Left ventricle myocardium inferior (tissue), 1 donor: ENCODE results near the gene PARVG. TPM values are rescaled to one million over a fixed set of nuclear protein-coding genes. Genes with fewer than 3 reads are reported as not detected.

Source experiments
- DNase-seq: peaks from one replicate; pipeline ENCODE4 v3.0.0-alpha.2; 2020
- H3K27ac ChIP-seq: fragments of 200-600 bp; replicated peaks from 2 replicates; pipeline ENCODE4 v1.8.0; 2021
- H3K27me3 ChIP-seq: fragments of 200-600 bp; 2 replicates; pipeline ENCODE4 v1.8.0; 2021; ENCODE audit warnings: low read depth
- H3K36me3 ChIP-seq: fragments of 200-600 bp; 2 replicates; pipeline ENCODE4 v1.8.0; 2021
- H3K4me1 ChIP-seq: fragments of 200-600 bp; 2 replicates; pipeline ENCODE4 v1.8.0; 2021
- H3K4me3 ChIP-seq: fragments of 200-600 bp; 2 replicates; pipeline ENCODE4 v1.8.0; 2021; ENCODE audit warnings: mild to moderate bottlenecking, moderate library complexity
- H3K9me3 ChIP-seq: fragments of 200-600 bp; replicated peaks from 2 replicates; pipeline ENCODE4 v1.8.0; 2021
- CTCF ChIP-seq: fragments of 200-600 bp; IDR thresholded peaks from 2 replicates; pipeline ENCODE4 v1.8.0; 2021; ENCODE audit warnings: antibody characterized with exemption, mild to moderate bottlenecking, borderline replicate concordance
- intact Hi-C: fragments of 100-400 bp; cut with micrococcal nuclease; formaldehyde crosslinking; loops from one replicate; pipeline ENCODE4 v1.11.0; 2022
- total RNA-seq: library from RNA; stranded (reverse); fragmentation: NEBNext Ultra II Directional; extraction: Animal tissue kit (Norgen Biotek cat#: 25700); gene quantifications from one replicate; pipeline ENCODE4 v1.2.1, GENCODE V29; 2021
- donor health status: DM: no; HTN: yes; CAD: no; lungs with severe emphysema.

Gene PARVG
- total RNA-seq, 1 donor from 2014 or later, result 2.8 TPM

GRCh38 chr22:44184006-44184405, 3.3 kb downstream of the PARVG start:
- no peaks in the 10 kb centered on the region for H3K9me3 ChIP-seq
- H3K4me3 ChIP-seq, result no peak overlapping the region
- no peaks in the 10 kb centered on the region for H3K36me3 ChIP-seq
- no peak for TF ChIP-seq CTCF
- H3K27ac ChIP-seq, result no peak overlapping the region
- DNase-seq, result no peak
- peaks cover 78% of the 10 kb centered on the region for H3K27me3 ChIP-seq
- no peaks in the 10 kb centered on the region for H3K4me1 ChIP-seq
- intact Hi-C loops, result no loop called here

GRCh38 chr22:44185237-44186120, 4.8 kb downstream of the PARVG start:
- H3K27me3 ChIP-seq, result peaks cover 73% of the 10 kb centered on the region
- no peak for DNase-seq

GRCh38 chr22:44186121-44186510, 5.4 kb downstream of the PARVG start:
- Histone ChIP-seq H3K9me3 (no peaks in the 10 kb centered on the region), H3K4me3 (no peak overlapping the region), H3K27ac (no peak overlapping the region), H3K36me3 (no peaks in the 10 kb centered on the region), H3K27me3 (peaks cover 66% of the 10 kb centered on the region), H3K4me1 (no peaks in the 10 kb centered on the region)
- TF ChIP-seq CTCF, result no peak
- DNase-seq, result no peak
- intact Hi-C loops, result no loop called here

More at GRCh38 chr22:44185237-44186120, 4.8 kb downstream of the PARVG start:
- no peak overlapping the region for H3K4me3 ChIP-seq
- no peak overlapping the region for H3K27ac ChIP-seq
- no peaks in the 10 kb centered on the region for H3K36me3 ChIP-seq
- H3K4me1 ChIP-seq, result no peaks in the 10 kb centered on the region
- no peaks in the 10 kb centered on the region for H3K9me3 ChIP-seq
- no peak for TF ChIP-seq CTCF
- intact Hi-C loops, result no loop called here

GRCh38 chr22:44186737-44187136, 6.0 kb downstream of the PARVG start:
- no peak overlapping the region for H3K27ac ChIP-seq
- intact Hi-C loops, result no loop called here
- no peak overlapping the region for H3K4me3 ChIP-seq
- H3K36me3 ChIP-seq, result no peaks in the 10 kb centered on the region
- TF ChIP-seq CTCF, result no peak
- no peaks in the 10 kb centered on the region for H3K9me3 ChIP-seq
- no peak for DNase-seq
- peaks cover 60% of the 10 kb centered on the region for H3K27me3 ChIP-seq
- H3K4me1 ChIP-seq, result no peaks in the 10 kb centered on the region

- no peaks in the 10 kb centered on the region for H3K9me3 ChIP-seq
- no peaks in the 10 kb centered on the region for H3K36me3 ChIP-seq
- intact Hi-C loops, result no loop called here
- peaks cover 50% of the 10 kb centered on the region for H3K27me3 ChIP-seq
- no peak overlapping the region for H3K27ac ChIP-seq
- H3K4me3 ChIP-seq, result no peak overlapping the region
- no peak for TF ChIP-seq CTCF
- no peak for DNase-seq
- no peaks in the 10 kb centered on the region for H3K4me1 ChIP-seq
Observed at GRCh38 chr22:44187652-44188230, 7.0 kb downstream of the PARVG start.
